Measurements from ENCODE around the gene UBL7. TPM values are rescaled to one million over a fixed set of nuclear protein-coding genes. Genes with fewer than 3 reads are reported as not detected.

The UBL7 gene
- total and polyA plus RNA-seq, 10 of the 15 experiments (the other 5 are each of a cell fraction or from before 2014, with no cell fraction given): 25.9 to 145 (median 90.1) TPM

DNA sequence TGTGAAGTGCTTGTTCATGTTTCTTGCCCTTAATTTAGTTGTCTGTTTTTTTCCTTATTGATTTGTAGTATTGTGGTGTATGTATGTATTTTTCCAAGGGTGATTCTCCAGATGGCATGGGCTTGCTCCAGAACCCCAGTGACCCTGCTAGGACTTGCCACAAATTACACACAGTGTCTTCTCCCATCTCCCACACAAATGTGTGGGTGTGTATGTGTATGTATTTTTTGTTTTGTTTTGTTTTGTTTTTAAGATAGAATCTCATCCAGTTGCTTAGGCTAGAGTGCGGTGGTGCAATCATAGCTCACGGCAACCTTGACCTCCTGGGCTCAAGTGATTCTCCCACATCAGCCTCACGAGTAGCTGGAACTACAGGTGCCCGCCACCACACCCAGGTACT lies 43.9 kb upstream of the UBL7 start (continued):
- TF ChIP-seq ESRRA (IDR thresholded peaks at IDR 0.05; ENCODE audit: low read length): no peak
- no peak for TF ChIP-seq MEF2A (IDR thresholded peaks at IDR 0.05; ENCODE audit: insufficient read depth, low read depth, low read length)
- TF ChIP-seq SREBF1 (IDR thresholded peaks at IDR 0.05; ENCODE audit: low read length): no peak
- no peak for TF ChIP-seq KDM1A (IDR thresholded peaks at IDR 0.05; ENCODE audit: borderline replicate concordance)
- TF ChIP-seq NFYB (IDR thresholded peaks at IDR 0.05; ENCODE audit: insufficient read depth, low read depth, low read length): no peak
- TF ChIP-seq, protein P1, sequence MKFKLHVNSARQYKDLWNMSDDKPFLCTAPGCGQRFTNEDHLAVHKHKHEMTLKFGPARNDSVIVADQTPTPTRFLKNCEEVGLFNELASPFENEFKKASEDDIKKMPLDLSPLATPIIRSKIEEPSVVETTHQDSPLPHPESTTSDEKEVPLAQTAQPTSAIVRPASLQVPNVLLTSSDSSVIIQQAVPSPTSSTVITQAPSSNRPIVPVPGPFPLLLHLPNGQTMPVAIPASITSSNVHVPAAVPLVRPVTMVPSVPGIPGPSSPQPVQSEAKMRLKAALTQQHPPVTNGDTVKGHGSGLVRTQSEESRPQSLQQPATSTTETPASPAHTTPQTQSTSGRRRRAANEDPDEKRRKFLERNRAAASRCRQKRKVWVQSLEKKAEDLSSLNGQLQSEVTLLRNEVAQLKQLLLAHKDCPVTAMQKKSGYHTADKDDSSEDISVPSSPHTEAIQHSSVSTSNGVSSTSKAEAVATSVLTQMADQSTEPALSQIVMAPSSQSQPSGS (IDR thresholded peaks at IDR 0.05; ENCODE audit: low read length): no peak
- TF ChIP-seq SUPT20H (IDR thresholded peaks at IDR 0.05; ENCODE audit: borderline replicate concordance, control insufficient read depth, low read depth, low read length): no peak
- TF ChIP-seq SREBF2 (IDR thresholded peaks at IDR 0.05; ENCODE audit: low read length): no peak
- no peak for TF ChIP-seq ZBED1 (IDR thresholded peaks at IDR 0.05; ENCODE audit: borderline replicate concordance)
- no peak for TF ChIP-seq RELA (IDR thresholded peaks at IDR 0.05; ENCODE audit: borderline replicate concordance, partially characterized antibody)
- TF ChIP-seq, protein P2, sequence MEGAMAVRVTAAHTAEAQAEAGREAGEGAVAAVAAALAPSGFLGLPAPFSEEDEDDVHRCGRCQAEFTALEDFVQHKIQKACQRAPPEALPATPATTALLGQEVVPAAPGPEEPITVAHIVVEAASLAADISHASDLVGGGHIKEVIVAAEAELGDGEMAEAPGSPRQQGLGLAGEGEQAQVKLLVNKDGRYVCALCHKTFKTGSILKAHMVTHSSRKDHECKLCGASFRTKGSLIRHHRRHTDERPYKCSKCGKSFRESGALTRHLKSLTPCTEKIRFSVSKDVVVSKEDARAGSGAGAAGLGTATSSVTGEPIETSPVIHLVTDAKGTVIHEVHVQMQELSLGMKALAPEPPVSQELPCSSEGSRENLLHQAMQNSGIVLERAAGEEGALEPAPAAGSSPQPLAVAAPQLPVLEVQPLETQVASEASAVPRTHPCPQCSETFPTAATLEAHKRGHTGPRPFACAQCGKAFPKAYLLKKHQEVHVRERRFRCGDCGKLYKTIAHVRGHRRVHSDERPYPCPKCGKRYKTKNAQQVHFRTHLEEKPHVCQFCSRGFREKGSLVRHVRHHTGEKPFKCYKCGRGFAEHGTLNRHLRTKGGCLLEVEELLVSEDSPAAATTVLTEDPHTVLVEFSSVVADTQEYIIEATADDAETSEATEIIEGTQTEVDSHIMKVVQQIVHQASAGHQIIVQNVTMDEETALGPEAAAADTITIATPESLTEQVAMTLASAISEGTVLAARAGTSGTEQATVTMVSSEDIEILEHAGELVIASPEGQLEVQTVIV (IDR thresholded peaks at IDR 0.05; ENCODE audit: borderline replicate concordance, partially characterized antibody): no peak

Measured in GM12878 (cell line).